Inflammatory macrophage treated with lipopolysaccharide for 1 hour (primary cell): ENCODE measurements around the gene ZBTB4.

Experiments used
- DNase-seq, 2 donors: peaks; one replicate each; pipeline ENCODE4 v3.0.0-alpha.2; 2020 to 2022

The ZBTB4 gene

DNA sequence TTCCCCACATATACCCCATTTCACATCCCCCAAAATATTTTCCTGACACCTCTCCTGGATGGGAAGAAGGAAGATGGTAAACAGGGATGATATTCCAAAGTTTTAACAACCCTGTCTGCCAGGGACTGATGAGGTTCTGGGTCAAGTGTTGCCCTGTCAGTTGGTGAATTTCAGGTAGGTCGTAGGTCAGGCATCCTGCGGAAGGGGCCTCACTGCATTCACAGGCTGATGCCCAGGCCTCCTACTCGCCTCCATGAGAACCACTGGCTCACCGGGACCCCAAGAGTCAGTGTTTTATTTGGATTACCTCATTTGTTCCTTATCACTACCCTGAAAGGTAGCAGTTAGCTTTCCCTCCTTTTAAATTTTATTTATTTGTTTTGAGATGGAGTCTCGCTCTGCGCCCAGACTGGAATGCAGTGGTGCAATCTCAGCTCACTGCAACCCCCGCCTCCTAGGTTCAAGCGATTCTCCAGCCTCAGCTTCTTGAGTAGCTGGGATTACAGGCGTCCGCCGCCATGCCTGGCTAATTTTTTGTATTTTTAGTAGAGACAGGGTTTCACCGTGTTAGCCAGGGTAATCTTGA, 10.5 kb downstream of the ZBTB4 start:
- no peak for DNase-seq

GRCh38 chr17:7468290-7468689, 11.1 kb downstream of the ZBTB4 start:
- DNase-seq = no peak

DNA sequence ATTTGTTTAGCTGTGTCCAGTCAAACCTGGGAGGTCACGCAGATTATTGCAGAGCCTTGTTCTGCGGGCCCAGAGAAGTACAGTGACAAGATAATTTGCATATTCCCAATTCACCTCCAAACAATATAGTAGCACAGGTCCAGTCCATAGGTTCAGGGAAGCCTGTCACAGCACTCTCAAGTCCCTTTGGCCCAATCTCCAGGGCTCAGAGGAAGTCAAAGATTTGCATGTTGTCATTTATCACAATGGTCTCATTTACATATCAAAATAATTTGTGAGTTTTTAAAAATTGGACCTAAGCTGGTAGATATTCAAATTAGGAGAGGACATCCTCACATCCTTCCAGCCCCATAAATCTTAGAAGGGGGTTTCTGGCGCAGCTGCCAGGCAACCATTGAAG, 11.9 kb downstream of the ZBTB4 start:
- no peak for DNase-seq

DNA sequence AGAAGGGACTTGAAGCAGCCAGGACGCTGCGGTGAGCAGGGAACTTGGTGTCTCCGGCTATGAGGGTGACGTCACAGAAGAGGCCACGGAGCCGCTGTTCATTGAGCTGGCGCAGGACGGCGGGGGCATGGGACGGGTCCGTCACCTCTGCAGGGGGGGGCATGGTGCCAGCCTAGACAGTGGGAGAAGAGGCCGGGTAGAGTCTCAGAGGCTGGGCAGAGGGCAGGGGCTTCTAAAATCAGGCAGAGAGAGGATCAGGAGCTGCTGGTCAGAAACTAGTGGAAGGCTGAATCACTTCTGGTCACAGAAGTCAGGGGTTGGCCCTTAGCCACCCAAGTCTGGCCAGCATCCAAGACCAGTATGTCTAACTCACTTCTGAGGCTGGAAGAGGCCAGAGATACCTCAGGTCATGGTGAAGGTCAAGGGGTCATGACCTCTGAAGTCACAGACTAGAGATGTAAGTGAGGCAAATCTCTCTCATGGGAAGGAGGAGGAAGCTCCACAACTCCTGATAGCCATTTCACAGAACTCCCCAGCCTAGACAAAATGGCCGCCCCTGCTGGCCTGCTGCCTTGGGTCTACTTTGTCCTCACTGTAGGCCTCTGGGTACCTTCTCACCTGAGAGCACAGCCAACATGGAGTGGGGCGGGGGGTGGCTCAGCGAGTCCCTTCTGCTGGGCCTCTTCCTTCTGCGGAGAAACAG, 12.6 kb downstream of the ZBTB4 start:
- peak; percentile 35 to 55 for DNase-seq

DNA sequence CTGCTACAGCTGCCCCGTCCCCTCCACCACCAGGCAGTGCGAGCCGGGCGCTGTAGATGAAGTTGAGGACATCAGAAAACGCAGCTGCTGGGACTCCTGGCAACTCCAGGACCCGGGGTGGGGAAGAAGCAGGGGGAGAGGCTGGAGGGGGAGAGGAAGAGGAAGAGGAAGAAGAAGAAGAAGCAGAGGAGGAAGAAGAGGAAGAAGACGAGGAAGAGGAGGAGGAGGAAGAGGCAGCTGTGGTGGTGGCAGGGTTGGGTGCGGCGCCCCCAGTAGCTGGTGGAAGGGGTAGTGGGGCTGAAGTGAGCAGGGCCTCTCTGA, 13.2 kb downstream of the ZBTB4 start:
- DNase-seq = no peak

DNA sequence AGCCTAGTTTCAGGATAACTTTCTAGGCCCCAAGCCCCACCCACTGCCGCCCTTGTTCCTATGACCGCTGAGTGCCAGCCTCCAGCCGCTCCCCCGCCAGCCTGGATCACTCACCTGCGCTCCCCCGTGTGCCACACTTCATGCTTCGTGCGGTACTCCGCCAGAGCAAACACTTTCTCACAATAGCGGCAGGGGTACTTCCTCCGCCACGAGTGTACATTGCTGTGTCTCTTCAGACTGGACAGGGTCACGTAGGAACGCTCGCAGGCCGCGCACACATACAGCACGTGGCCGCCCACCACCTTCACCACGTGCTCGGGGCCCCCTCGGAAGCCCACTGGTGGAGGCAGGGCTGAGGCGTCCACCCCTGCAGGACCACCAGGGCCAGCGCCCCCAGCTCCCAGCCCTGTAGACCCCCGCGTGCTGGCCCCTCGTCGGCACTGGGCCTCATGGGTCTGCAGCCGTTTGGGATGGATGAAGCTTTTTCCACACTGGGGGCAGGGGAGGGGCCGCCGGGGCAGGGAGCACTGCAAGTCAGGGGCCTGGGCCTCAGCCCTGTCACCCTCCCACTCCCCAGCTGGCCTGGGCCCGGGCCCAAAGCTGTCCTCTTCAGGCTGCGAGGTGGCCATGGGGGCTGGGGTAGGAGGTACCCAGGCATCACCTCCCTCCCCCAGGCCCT, 13.7 kb downstream of the ZBTB4 start:
- no peak for DNase-seq

DNA sequence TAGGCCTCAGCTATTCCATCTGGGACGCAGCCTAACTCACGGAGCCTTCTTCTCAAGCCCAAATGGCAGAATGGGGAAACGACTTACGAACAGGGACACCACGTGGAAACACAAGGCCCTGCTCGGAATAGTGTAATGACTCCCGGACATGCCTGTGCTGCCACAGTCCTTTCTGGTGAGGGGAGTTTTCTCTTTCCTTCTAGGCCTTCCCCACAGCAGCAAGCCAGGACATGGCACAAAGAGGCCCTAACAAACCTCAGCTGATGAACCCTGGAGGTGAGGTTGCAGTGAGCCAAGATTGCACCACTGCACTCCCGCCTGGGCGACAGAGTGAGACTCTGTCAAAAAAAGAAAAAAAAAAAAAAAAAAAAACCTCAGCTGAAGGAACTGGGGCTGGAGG, 15.3 kb downstream of the ZBTB4 start:
- no peak for DNase-seq

GRCh38 chr17:7463372-7463846, 16.0 kb downstream of the ZBTB4 start:
- no peak for DNase-seq

DNA sequence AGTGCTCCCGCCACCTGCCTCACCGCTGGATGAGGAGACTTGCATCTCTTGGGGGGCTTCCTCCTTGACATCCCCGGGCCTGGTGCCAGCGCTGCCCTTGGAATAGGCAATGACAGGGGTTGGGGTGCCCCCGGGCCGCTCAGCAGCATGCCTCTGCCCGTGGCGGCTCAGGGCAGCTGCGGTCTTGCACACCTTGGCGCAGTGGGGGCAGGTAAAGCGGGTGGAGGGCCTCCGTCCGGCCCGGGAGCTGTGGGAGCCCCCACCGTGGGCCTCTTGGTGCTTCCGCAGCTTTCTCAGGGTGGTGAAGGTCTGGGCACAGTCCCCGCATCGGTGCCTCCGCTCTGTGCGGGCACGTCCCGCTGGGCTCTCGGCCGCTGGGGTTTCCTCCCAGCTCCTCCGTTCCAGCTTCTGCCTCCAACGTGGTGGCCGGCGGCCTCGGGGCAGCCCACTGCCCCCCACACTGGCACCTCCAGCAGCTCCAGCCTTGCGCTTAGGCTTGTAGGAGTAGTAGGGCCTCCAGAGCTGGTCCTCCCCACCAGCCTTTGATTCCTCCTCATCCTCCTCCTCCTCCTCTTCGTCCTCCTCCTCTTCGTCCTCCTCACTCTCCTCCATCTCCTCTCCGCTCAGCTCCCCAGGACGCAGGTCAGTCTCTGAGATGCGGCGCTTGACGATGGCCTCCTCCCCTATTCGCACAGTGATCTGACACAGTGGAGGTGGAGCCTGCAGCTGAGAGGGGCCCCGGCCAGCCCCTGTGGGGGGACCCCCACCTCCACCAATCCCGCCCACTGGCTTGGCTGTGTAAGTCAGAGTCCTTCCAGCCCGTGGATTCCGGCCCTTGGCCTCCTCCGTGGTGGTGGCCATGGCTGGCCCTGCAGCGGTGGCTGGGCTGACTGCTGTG, 16.7 kb downstream of the ZBTB4 start:
- DNase-seq = no peak

GRCh38 chr17:7460850-7461660, 18.4 kb downstream of the ZBTB4 start:
- DNase-seq = no peak

DNA sequence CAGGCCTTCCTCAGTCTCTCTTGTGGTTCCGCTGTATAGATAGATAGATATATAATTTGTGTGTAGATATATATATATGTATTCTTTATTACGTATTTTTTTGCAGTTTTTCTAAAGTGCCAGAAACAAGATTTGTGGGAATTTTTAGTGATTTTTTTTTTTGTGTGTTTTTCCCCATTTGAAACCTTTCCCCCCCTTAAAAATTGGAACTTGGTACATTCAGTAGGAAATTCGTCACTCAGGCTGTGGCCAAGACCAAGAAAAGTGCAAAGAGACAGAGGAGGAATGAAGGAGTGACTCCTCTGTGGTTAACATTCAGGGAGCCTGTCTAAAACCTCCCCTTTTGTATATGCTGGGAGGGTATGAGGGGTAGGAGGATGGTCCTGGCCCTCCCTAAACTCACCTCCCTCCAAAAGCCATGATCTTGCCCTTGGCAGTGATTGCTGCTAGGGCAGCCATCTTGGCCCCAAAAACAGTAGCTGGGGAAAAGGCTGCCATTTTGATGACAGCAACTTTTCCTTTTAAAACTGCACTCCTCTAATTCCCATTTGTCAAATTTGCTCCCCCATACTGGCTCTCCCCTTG, 19.4 kb downstream of the ZBTB4 start:
- DNase-seq = no peak

GRCh38 chr17:7448461-7448860, 31.0 kb downstream of the ZBTB4 start:
- DNase-seq = no peak

GRCh38 chr17:7445619-7445968, 33.8 kb downstream of the ZBTB4 start:
- DNase-seq = no peak

- DNase-seq = peak; percentile 52 to 73
These were observed 34.5 kb downstream of the ZBTB4 start, which contains the start of gene CHRNB1 for GRCh38 chr17:7444682-7445618. TSS of gene CHRNB1 (plus strand) at chr17:7445061. CDS start at chr17:7445128, 67 bp downstream.

GRCh38 chr17:7443499-7444485, 35.6 kb downstream of the ZBTB4 start:
- no peak for DNase-seq

DNA sequence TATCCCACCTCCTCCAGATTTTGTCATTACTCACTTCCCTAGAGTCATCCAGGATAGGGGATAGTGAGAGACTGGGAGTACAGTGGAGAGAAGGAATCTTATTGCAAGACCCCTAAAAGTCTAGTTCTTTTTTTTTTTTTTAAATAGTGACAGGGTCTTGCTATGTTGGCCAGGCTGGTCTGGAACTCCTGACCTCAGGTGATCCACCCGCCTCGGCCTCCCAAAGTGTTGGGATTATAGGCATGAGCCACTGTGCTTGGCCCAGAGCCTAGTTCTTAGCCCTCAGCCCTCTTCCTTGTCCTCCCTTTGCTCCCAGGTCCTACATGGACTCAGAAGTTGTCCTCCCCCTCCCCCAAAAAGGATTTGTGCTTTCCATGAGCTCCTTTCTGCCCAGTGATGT, 37.3 kb downstream of the ZBTB4 start:
- DNase-seq = no peak

- no peak for DNase-seq
These were observed 38.2 kb downstream of the ZBTB4 start for GRCh38 chr17:7441266-7441665.

GRCh38 chr17:7440834-7441195, 38.6 kb downstream of the ZBTB4 start:
- DNase-seq = no peak

DNA sequence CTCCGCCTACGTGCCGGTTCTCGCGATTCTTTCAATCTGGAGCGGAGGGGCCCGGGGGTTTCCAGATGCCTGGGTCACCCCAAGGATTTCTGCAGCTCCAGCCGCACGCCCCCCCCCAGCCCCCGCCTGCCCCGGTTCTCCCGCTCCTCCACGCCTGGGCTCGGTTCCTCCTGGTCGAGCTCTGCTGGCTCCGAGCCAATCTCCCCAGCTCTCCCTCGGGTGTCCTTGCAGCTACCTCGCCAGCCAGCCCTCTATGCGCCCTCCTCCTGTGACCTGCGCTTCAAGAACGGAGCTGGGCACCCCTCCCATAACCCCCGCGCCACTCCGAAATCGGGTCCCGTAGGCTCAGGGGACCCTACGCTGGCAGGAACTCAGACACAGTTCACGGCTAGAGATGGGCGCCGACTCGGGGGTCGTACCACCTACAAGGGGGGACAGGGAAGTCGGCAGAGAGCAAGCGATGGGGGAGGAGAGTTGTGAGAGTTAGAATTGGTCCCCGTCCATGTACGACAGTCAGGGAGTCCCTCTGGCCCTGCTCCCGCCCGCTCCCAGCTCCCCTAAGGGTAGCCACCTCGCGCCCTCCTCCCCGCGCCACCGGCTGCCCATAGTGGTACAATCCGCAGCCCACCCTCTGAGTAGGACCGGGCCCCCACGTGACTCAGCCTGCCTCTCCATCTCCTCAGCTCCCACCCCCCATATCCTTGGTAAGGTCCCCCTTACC, 39.2 kb downstream of the ZBTB4 start:
- peak; percentile 20 to 30 for DNase-seq
